Esophagus muscularis mucosa (tissue), 4 donors: Measurements from ENCODE around the gene ZNF827. TPM values are rescaled to one million over a fixed set of nuclear protein-coding genes. Genes with fewer than 3 reads are reported as not detected.

Experiments used
- DNase-seq: peaks from one replicate; pipeline ENCODE4 v3.0.0-alpha.2; 2017; ENCODE audit errors: extremely low spot score
- H3K27ac ChIP-seq, 4 donors: fragments of 200-600 bp; sonication (generic); replicated peaks in 1 of 4; 1 replicate in 3 of 4; 2 replicates in 1 of 4; pipeline ENCODE4 v1.5.1; 2016 to 2019; ENCODE audit warnings: mild to moderate bottlenecking in 1 of 4
- H3K27me3 ChIP-seq, 4 donors: fragments of 200-600 bp; sonication (generic); one replicate each; pipeline versions ENCODE4 v1.5.1 to v1.6.0; 2016 to 2019
- H3K36me3 ChIP-seq, 4 donors: fragments of 200-600 bp; sonication (generic); one replicate each; pipeline ENCODE4 v1.5.1; 2016 to 2019
- H3K4me1 ChIP-seq, 4 donors: fragments of 200-600 bp; sonication (generic); one replicate each; pipeline ENCODE4 v1.5.1; 2016 to 2019
- H3K4me3 ChIP-seq, 4 donors: fragments of 200-600 bp; sonication (generic); 1 replicate in 2 of 4; 2 replicates in 2 of 4; pipeline ENCODE4 v1.5.1; 2016 to 2019; ENCODE audit warnings: mild to moderate bottlenecking in 4 of 4, moderate library complexity in 1 of 4
- H3K9me3 ChIP-seq, 4 donors: fragments of 200-600 bp; sonication (generic); 1 replicate in 3 of 4; 2 replicates in 1 of 4; pipeline ENCODE4 v1.5.1; 2016 to 2019
- EP300 ChIP-seq: sonication (generic); formaldehyde crosslinking; IDR thresholded peaks from one replicate; pipeline ENCODE4 v1.6.1; 2017; ENCODE audit warnings: antibody characterized with exemption
- POLR2A ChIP-seq: fragments of 450-650 bp; IDR thresholded peaks from one replicate; pipeline ENCODE4 v1.6.1; 2017; ENCODE audit warnings: antibody characterized with exemption, moderate library complexity, mild to moderate bottlenecking, low read depth
- POLR2AphosphoS5 ChIP-seq, 2 donors: sonication (generic); formaldehyde crosslinking; IDR thresholded peaks; one replicate each; pipeline ENCODE4 v1.6.1; 2017; ENCODE audit warnings: antibody characterized with exemption in 2 of 2
- WGBS: methylation state at CpG from one replicate; pipeline ENCODE4 v1.1.5; 2018; 5-methylcytosine and 5-hydroxymethylcytosine counted together
- intact Hi-C: fragments of 100-400 bp; cut with DNase I; formaldehyde crosslinking; loops from one replicate; pipeline ENCODE4 v1.15.1; 2023
- total RNA-seq, 4 donors: library from RNA; depleted of rRNA; stranded (reverse); fragments of >200 nt; gene quantifications; one replicate each; pipeline versions ENCODE4 v1.1.0 to v1.2.1, GENCODE V29; 2016
- TF ChIP-seq, protein P1 (sequence below), 3 experiments: fragments of 200-600 bp in 2 of 3; fragments of 450-650 bp in 1 of 3; sonication (generic) in 2 of 3; IDR thresholded peaks; one replicate each; pipeline ENCODE4 v1.5.1; 2017 to 2019; ENCODE audit warnings: antibody characterized with exemption in 3 of 3, mild to moderate bottlenecking in 2 of 3, moderate library complexity in 1 of 3

Gene ZNF827
- total RNA-seq, 4 donors from 2014 or later, result 11.1 to 27.2 (median 19.0) TPM

DNA sequence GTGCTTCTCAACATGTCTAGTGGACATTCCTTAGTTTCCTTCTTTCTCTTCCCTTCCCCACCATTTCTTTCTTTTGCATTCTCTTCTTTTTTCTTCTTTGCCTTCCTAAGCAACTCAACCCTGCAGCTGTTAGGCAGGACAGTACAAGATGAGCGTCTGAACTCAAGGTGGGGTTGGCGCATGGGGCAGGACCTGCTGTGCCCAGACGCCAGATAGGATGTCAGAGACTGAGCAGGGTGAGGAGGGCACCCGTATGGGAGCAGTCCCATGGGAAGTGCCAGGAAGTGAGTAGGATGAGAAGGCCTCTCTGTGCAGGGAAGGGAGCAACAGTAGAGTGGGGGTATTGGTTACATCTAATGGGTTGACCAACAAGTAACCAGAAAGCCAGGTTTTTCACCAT is 38.1 kb upstream of the ZNF827 start:
- intact Hi-C loops, result no loop called here
- TF ChIP-seq, protein P1, sequence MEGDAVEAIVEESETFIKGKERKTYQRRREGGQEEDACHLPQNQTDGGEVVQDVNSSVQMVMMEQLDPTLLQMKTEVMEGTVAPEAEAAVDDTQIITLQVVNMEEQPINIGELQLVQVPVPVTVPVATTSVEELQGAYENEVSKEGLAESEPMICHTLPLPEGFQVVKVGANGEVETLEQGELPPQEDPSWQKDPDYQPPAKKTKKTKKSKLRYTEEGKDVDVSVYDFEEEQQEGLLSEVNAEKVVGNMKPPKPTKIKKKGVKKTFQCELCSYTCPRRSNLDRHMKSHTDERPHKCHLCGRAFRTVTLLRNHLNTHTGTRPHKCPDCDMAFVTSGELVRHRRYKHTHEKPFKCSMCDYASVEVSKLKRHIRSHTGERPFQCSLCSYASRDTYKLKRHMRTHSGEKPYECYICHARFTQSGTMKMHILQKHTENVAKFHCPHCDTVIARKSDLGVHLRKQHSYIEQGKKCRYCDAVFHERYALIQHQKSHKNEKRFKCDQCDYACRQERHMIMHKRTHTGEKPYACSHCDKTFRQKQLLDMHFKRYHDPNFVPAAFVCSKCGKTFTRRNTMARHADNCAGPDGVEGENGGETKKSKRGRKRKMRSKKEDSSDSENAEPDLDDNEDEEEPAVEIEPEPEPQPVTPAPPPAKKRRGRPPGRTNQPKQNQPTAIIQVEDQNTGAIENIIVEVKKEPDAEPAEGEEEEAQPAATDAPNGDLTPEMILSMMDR (IDR thresholded peaks at IDR 0.05), result no peak
- no peak for TF ChIP-seq POLR2A
- TF ChIP-seq EP300, result no peak
- no peak for TF ChIP-seq POLR2AphosphoS5 (IDR thresholded peaks at IDR 0.05)
- no peak overlapping the region for H3K4me3 ChIP-seq
- H3K36me3 ChIP-seq, result no peaks in the 10 kb centered on the region
- H3K27ac ChIP-seq, result no peak overlapping the region
- H3K4me1 ChIP-seq, result no peaks in the 10 kb centered on the region
- no peak for DNase-seq
- H3K9me3 ChIP-seq, result no peaks in the 10 kb centered on the region
- WGBS, result 91% methylated on average over 4 of the region's 4 CpGs
- no peaks in the 10 kb centered on the region for H3K27me3 ChIP-seq

DNA sequence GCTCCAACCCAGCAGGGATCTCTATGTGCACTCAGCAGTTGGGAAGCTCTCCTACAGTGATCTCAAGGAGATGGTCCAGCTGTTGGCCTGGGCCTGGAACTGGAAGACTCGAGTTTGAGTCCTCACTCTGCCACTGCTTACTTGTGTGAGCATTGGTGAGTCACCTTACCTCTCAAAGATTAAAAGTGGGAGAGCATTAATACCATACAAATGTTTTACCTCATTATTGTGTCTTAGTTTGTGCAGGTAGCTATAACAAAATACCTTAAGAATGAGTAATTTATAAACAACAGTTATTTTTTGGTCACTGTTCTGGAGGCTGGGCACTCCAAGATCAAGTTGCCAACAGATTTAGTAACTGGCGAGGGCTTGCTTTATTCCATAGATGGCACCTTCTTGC is 21.4 kb upstream of the ZNF827 start:
- no peak overlapping the region for H3K27ac ChIP-seq
- intact Hi-C loops, result no loop called here
- H3K4me3 ChIP-seq, result no peak overlapping the region
- no peak for DNase-seq
- H3K4me1 ChIP-seq, result no peaks in the 10 kb centered on the region
- H3K36me3 ChIP-seq, result no peaks in the 10 kb centered on the region
- WGBS, result 80% methylated on average over 2 of the region's 2 CpGs
- peaks cover 0 to 7% (median 0%) of the 10 kb centered on the region in 4 donors for H3K9me3 ChIP-seq
- no peaks in the 10 kb centered on the region for H3K27me3 ChIP-seq
- TF ChIP-seq POLR2A, result no peak
- TF ChIP-seq, protein P1 (IDR thresholded peaks at IDR 0.05), result no peak
- TF ChIP-seq POLR2AphosphoS5 (IDR thresholded peaks at IDR 0.05), result no peak
- TF ChIP-seq EP300, result no peak

DNA sequence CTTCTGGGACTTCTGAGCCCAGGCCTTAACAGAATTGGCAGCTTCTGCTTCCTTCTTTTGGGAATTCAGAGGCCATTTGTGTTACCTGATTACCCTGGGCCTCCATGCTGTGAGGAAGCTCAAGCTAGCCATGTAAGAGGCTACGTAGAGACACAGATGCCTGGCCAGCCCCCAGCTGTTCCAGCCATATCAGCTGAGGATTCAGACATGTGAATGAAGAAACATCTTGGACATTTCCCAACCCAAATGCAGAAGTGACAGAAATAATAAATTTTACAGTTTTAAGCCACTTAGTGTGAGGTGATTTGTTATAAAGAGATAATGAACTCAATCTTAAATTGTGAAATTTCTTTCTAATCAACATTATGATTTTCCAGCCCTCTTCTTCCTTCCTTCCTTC is 18.7 kb upstream of the ZNF827 start:
- Histone ChIP-seq H3K27ac (no peak overlapping the region), H3K4me3 (no peak overlapping the region), H3K27me3 (no peaks in the 10 kb centered on the region), H3K9me3 (peaks cover 0 to 7% (median 0%) of the 10 kb centered on the region in 4 donors), H3K36me3 (no peaks in the 10 kb centered on the region), H3K4me1 (no peaks in the 10 kb centered on the region)
- TF ChIP-seq POLR2A (no peak), EP300 (no peak), POLR2AphosphoS5 (IDR thresholded peaks at IDR 0.05) (no peak)
- TF ChIP-seq, protein P1 (IDR thresholded peaks at IDR 0.05), result no peak
- WGBS, result 86% methylated on average over 1 of the region's 1 CpG
- intact Hi-C loops, result loop anchor here (10.0 kb wide), 1 partner anchor 217 kb away; the partner anchor contains the start of gene LSM6
- DNase-seq, result no peak

DNA sequence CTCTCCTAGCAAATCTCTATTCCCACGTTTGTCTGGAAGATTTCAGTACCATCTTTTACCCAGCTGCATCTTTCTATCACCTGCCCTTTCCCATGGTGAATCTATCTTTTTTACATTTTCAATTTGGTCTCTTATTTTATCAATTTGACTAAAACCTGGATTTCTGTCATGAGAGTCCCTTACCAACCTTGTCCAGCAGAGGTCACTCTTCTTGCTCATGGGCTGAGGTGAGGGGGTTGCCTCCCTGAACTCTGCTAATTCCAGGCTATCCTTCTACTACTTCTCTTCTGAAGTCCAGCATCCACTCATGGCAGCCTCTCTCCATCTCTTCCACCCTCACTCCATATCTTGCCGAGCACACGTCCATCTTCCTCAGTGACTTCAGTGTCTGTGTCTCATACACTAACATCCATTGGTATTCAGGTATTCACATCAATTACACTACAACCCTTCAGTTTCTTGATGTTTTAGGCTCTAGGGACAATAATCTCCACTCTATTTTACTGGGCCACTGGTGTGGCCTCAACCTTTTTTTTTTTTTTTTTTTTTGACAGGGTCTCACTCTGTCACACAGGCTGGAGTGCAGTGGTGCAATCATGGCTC is 17.8 kb upstream of the ZNF827 start:
- 64% methylated on average over 3 of the region's 3 CpGs for WGBS
- H3K4me3 ChIP-seq, result no peak overlapping the region
- TF ChIP-seq EP300 (no peak), POLR2A (no peak), POLR2AphosphoS5 (IDR thresholded peaks at IDR 0.05) (no peak)
- TF ChIP-seq, protein P1 (IDR thresholded peaks at IDR 0.05), result peak; percentile 45 to 76 (median 55)
- peaks cover 0 to 7% (median 0%) of the 10 kb centered on the region in 4 donors for H3K9me3 ChIP-seq
- no peak overlapping the region for H3K27ac ChIP-seq
- no peaks in the 10 kb centered on the region for H3K27me3 ChIP-seq
- intact Hi-C loops, result loop anchor here (10.0 kb wide), 1 partner anchor 218 kb away; the partner anchor contains the start of gene LSM6
- no peaks in the 10 kb centered on the region for H3K36me3 ChIP-seq
- H3K4me1 ChIP-seq, result no peaks in the 10 kb centered on the region
- DNase-seq, result no peak
